Spleen (tissue), 7 donors: Measurements from ENCODE around the gene HEXD.

Source experiments
- CTCF ChIP-seq, 11 experiments: fragments of 200-600 bp in 7 of 11; fragments of 450-650 bp in 4 of 11; sonication (generic) in 4 of 11; IDR thresholded peaks in 8 of 11; conservative IDR thresholded peaks in 3 of 11; 1 replicate in 7 of 11; 2 replicates in 4 of 11; pipeline versions ENCODE4 v1.4.0 to v1.8.0; 2016 to 2021; ENCODE audit warnings: antibody characterized with exemption in 11 of 11, inconsistent platforms in 4 of 11, mild to moderate bottlenecking in 1 of 11
- POLR2AphosphoS5 ChIP-seq, 3 donors: sonication (generic); formaldehyde crosslinking; IDR thresholded peaks; one replicate each; pipeline ENCODE4 v1.5.1; 2017; ENCODE audit warnings: antibody characterized with exemption in 3 of 3
- donor health status: DM: no; HTN: no; CAD: no; lungs with moderate emphysema.
- donor health status: DM: no; HTN: no; CAD: no.
- donor health status: DM: no; HTN: no; CAD: no.

- TF ChIP-seq POLR2AphosphoS5 (IDR thresholded peaks at IDR 0.05): no peak
- TF ChIP-seq CTCF (IDR thresholded peaks at IDR 0.05 in 8 of 11, conservative IDR thresholded peaks at IDR 0.05 in 3 of 11): no peak
Observed at GRCh38 chr17:82397449-82398335, 20.5 kb upstream of the HEXD start.
